GM15510 (cell line): ENCODE results near the gene SLC2A1.

Experiments used
- POLR2A ChIP-seq: IDR thresholded peaks from 3 replicates; pipeline ENCODE4 v1.6.1; 2011; ENCODE audit warnings: borderline replicate concordance; ENCODE audit not compliant: insufficient read length; ENCODE audit errors: extremely low read depth

SLC2A1 gene

GRCh38 chr1:42887366-42887765 lies 71.3 kb downstream of the SLC2A1 start:
- TF ChIP-seq POLR2A, result no peak

- no peak for TF ChIP-seq POLR2A
These were observed 71.9 kb downstream of the SLC2A1 start for GRCh38 chr1:42886800-42887199.

- no peak for TF ChIP-seq POLR2A
These were observed 72.5 kb downstream of the SLC2A1 start for GRCh38 chr1:42886046-42886739.

- no peak for TF ChIP-seq POLR2A
These were observed 78.3 kb downstream of the SLC2A1 start for GRCh38 chr1:42880384-42880783.

GRCh38 chr1:42877380-42877779 lies 81.3 kb downstream of the SLC2A1 start:
- TF ChIP-seq POLR2A, result no peak

- TF ChIP-seq POLR2A, result no peak
These were observed 82.7 kb downstream of the SLC2A1 start for GRCh38 chr1:42876009-42876408.
